Kidney epithelial cell (primary cell): ENCODE results near the gene ARCN1. TPM values are rescaled to one million over a fixed set of nuclear protein-coding genes. Genes with fewer than 3 reads are reported as not detected.

ENCODE experiments used
- DNase-seq: peaks from one replicate; pipeline ENCODE4 v3.0.0-alpha.2; 2010; ENCODE audit warnings: low read depth
- H3K27me3 ChIP-seq: 2 replicates; pipeline ENCODE4 v1.6.0; 2011; ENCODE audit warnings: low read length; ENCODE audit not compliant: control insufficient read depth, insufficient read depth
- H3K36me3 ChIP-seq: 2 replicates; pipeline ENCODE4 v1.5.1; 2011; ENCODE audit warnings: low read length; ENCODE audit not compliant: control insufficient read depth, insufficient read depth
- H3K4me3 ChIP-seq: 2 replicates; pipeline ENCODE4 v1.5.1; 2011; ENCODE audit warnings: low read depth, mild to moderate bottlenecking, control low read depth, low read length
- total RNA-seq: library from RNA; depleted of rRNA; stranded (reverse); fragments of >200 nt; gene quantifications from 2 replicates; pipeline ENCODE4 v1.2.3, GENCODE V29; 2015
- TF ChIP-seq, protein P1 (sequence below): IDR thresholded peaks from 2 replicates; pipeline ENCODE4 v1.5.1; 2011; ENCODE audit warnings: mild to moderate bottlenecking, moderate library complexity, low read length, control low read depth, inconsistent platforms; ENCODE audit not compliant: insufficient read depth, poor library complexity, severe bottlenecking

The ARCN1 gene
- total RNA-seq, 1 donor from 2014 or later: 122 TPM

DNA sequence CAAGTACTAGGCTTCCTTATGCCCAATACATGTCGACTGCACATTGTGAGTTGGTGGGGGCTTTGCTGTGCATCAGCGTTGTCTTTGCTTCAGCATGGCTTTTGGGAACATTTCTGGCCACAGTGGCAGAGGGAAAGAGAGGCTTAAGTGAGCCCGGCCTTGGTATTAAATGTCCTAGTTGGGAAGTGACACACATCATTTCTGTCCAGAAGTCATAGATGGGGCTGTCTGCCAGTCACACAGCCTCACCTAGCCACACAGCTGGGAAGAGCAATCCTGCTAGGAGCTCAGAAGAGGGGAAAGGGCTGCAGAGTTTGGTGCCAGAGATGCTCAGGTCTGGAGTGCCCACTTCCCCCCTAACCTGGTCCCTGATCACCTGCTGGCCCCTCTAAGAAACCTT lies 79.6 kb downstream of the ARCN1 start:
- Histone ChIP-seq H3K4me3 (no peak overlapping the region), H3K27me3 (no peaks in the 10 kb centered on the region), H3K36me3 (peaks cover 8% of the 10 kb centered on the region)
- TF ChIP-seq, protein P1, sequence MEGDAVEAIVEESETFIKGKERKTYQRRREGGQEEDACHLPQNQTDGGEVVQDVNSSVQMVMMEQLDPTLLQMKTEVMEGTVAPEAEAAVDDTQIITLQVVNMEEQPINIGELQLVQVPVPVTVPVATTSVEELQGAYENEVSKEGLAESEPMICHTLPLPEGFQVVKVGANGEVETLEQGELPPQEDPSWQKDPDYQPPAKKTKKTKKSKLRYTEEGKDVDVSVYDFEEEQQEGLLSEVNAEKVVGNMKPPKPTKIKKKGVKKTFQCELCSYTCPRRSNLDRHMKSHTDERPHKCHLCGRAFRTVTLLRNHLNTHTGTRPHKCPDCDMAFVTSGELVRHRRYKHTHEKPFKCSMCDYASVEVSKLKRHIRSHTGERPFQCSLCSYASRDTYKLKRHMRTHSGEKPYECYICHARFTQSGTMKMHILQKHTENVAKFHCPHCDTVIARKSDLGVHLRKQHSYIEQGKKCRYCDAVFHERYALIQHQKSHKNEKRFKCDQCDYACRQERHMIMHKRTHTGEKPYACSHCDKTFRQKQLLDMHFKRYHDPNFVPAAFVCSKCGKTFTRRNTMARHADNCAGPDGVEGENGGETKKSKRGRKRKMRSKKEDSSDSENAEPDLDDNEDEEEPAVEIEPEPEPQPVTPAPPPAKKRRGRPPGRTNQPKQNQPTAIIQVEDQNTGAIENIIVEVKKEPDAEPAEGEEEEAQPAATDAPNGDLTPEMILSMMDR: no peak
- no peak for DNase-seq

Other genes starting within 250 kb of the ARCN1 start
- not detected in 2 replicates for gene CD3D, start 229.7 kb upstream of the ARCN1 start, total RNA-seq
- not detected in 2 replicates for gene CD3G, start 228.1 kb upstream of the ARCN1 start, total RNA-seq
- 45.0 and 49.3 TPM in 2 replicates for gene UBE4A, start 212.8 kb upstream of the ARCN1 start, total RNA-seq
- gene ATP5MG, start 170.8 kb upstream of the ARCN1 start, total RNA-seq: 52.6 and 52.7 TPM in 2 replicates
- gene KMT2A, start 135.9 kb upstream of the ARCN1 start, total RNA-seq: 42.2 and 45.6 TPM in 2 replicates
- 0.62 and 1.0 TPM in 2 replicates for gene TTC36, start 44.9 kb upstream of the ARCN1 start, total RNA-seq
- gene TMEM25, start 41.2 kb upstream of the ARCN1 start, total RNA-seq: 47.9 and 71.6 TPM in 2 replicates
- 28.9 and 30.1 TPM in 2 replicates for gene IFT46, start 6.5 kb upstream of the ARCN1 start, total RNA-seq
- gene PHLDB1, start 35.2 kb downstream of the ARCN1 start, total RNA-seq: 99.0 and 107 TPM in 2 replicates
- not detected in 2 replicates for gene TREH, start 107.2 kb downstream of the ARCN1 start, total RNA-seq
- gene DDX6, start 218.8 kb downstream of the ARCN1 start, total RNA-seq: 77.4 and 104 TPM in 2 replicates